Endothelial cell of umbilical vein (primary cell): ENCODE measurements around the gene PPP3CA. TPM values are rescaled to one million over a fixed set of nuclear protein-coding genes. Genes with fewer than 3 reads are reported as not detected.

ENCODE experiments used
- BruUV-seq: library from RNA; stranded (reverse); fragments of 400-500 nt; replicated peaks from 2 replicates; lab custom pipeline; 2021; lab: Mats Ljungman, UMichigan
- CTCF ChIA-PET: fragments of 300-600, 350-600 bp; sonication (Branson Sonifier 250); formaldehyde crosslinking; loops from one replicate; lab custom pipeline; 2021; ENCODE audit warnings: antibody characterized with exemption, inconsistent platforms; lab: Charles Lee
- POLR2A ChIA-PET: fragments of 300-600, 350-600 bp; sonication (Branson Sonifier 250); formaldehyde crosslinking; loops from one replicate; lab custom pipeline; 2021; ENCODE audit warnings: antibody characterized with exemption, inconsistent platforms; lab: Charles Lee
- DNase-seq: peaks from one replicate; pipeline ENCODE4 v3.0.0-alpha.2; 2011; ENCODE audit warnings: low read depth, low spot score
- FAIRE-seq: peaks from 2 replicates; lab custom pipeline; 2011; peaks lifted over from hg19 to GRCh38; lab: Jason Lieb, UNC
- H2AFZ ChIP-seq: 2 replicates; pipeline ENCODE4 v1.6.0; 2012; ENCODE audit warnings: low read depth, low read length, control low read depth, inconsistent platforms
- H3K27ac ChIP-seq: 2 replicates; pipeline ENCODE4 v1.5.1; 2011; ENCODE audit warnings: low read depth, mild to moderate bottlenecking, control low read depth, low read length, moderate library complexity; ENCODE audit not compliant: insufficient read depth
- H3K27me3 ChIP-seq, 2 experiments: 2 replicates each; pipeline versions ENCODE4 v1.6.0 to v1.6.1; 2011; ENCODE audit warnings: low read length in 2 of 2, mixed read lengths in 1 of 2; ENCODE audit not compliant: control insufficient read depth in 2 of 2, insufficient read depth in 2 of 2
- H3K36me3 ChIP-seq, 2 experiments: 2 replicates in 1 of 2; 3 replicates in 1 of 2; pipeline ENCODE4 v1.5.1; 2011; ENCODE audit warnings: low read length in 2 of 2, mild to moderate bottlenecking in 1 of 2, moderate library complexity in 1 of 2; ENCODE audit not compliant: control insufficient read depth in 2 of 2, insufficient read depth in 2 of 2; ENCODE audit errors: extremely low read depth in 1 of 2
- H3K4me1 ChIP-seq: 3 replicates; pipeline ENCODE4 v1.5.1; 2011; ENCODE audit warnings: mild to moderate bottlenecking, low read length; ENCODE audit not compliant: control insufficient read depth, insufficient read depth; ENCODE audit errors: extremely low read depth
- H3K4me2 ChIP-seq: 2 replicates; pipeline ENCODE4 v1.6.1; 2011; ENCODE audit warnings: low read length, control low read depth, mixed read lengths; ENCODE audit not compliant: insufficient read depth
- H3K4me3 ChIP-seq, 3 experiments: fragments of 200-600 bp in 1 of 3; sonication (generic), shearing (Covaris generic) in 1 of 3; replicated peaks in 1 of 3; 2 replicates each; pipeline ENCODE4 v1.5.1; 2011 to 2016; ENCODE audit warnings: control low read depth in 3 of 3, low read length in 3 of 3, mild to moderate bottlenecking in 2 of 3, inconsistent platforms in 1 of 3, low read depth in 1 of 3, moderate library complexity in 1 of 3; ENCODE audit not compliant: insufficient read depth in 1 of 3
- H3K79me2 ChIP-seq: 2 replicates; pipeline ENCODE4 v1.6.0; 2012; ENCODE audit warnings: low read length, inconsistent platforms; ENCODE audit not compliant: control insufficient read depth, insufficient read depth
- H3K9ac ChIP-seq: replicated peaks from 2 replicates; pipeline ENCODE3; 2011; ENCODE audit warnings: low read length, control low read depth; ENCODE audit not compliant: insufficient read depth; ENCODE audit errors: extremely low read depth
- H3K9me1 ChIP-seq: replicated peaks from 3 replicates; pipeline ENCODE4 v1.6.0; 2011; ENCODE audit warnings: mild to moderate bottlenecking, low read length; ENCODE audit not compliant: control insufficient read depth, insufficient read depth; ENCODE audit errors: extremely low read depth
- H3K9me3 ChIP-seq: replicated peaks from 2 replicates; pipeline ENCODE4 v1.5.1; 2012; ENCODE audit warnings: low read length, inconsistent platforms; ENCODE audit not compliant: control insufficient read depth, insufficient read depth
- H4K20me1 ChIP-seq: replicated peaks from 2 replicates; pipeline ENCODE3; 2011; ENCODE audit warnings: mild to moderate bottlenecking, low read length; ENCODE audit not compliant: control insufficient read depth, insufficient read depth; ENCODE audit errors: extremely low read depth
- EZH2 ChIP-seq: IDR thresholded peaks from 2 replicates; pipeline ENCODE4 v1.6.1; 2012; ENCODE audit warnings: borderline replicate concordance, low read depth, mild to moderate bottlenecking, moderate library complexity, low read length, inconsistent platforms; ENCODE audit not compliant: severe bottlenecking
- FOS ChIP-seq: IDR thresholded peaks from 2 replicates; pipeline ENCODE4 v1.6.1; 2011; ENCODE audit warnings: mild to moderate bottlenecking, low read length, moderate library complexity, borderline replicate concordance; ENCODE audit not compliant: insufficient read depth
- GATA2 ChIP-seq: IDR thresholded peaks from 2 replicates; pipeline ENCODE4 v1.7.0; 2011; ENCODE audit warnings: low read depth, mild to moderate bottlenecking, moderate library complexity, mixed read lengths, low read length; ENCODE audit not compliant: insufficient read length, insufficient read depth
- JUN ChIP-seq: IDR thresholded peaks from 2 replicates; pipeline ENCODE4 v1.6.1; 2011; ENCODE audit warnings: borderline replicate concordance, low read depth; ENCODE audit not compliant: insufficient read length, insufficient read depth
- MYC ChIP-seq: IDR thresholded peaks from one replicate; pipeline ENCODE4 v1.6.1; 2011; ENCODE audit warnings: mild to moderate bottlenecking, low read depth, low read length
- POLR2A ChIP-seq: IDR thresholded peaks from 2 replicates; pipeline ENCODE4 v1.6.1; 2012; ENCODE audit warnings: low read depth, mild to moderate bottlenecking, control low read depth, low read length
- POLR2AphosphoS5 ChIP-seq: IDR thresholded peaks from 2 replicates; pipeline ENCODE4 v1.6.1; 2012; ENCODE audit warnings: low read depth, mild to moderate bottlenecking, control low read depth, low read length, moderate library complexity; ENCODE audit not compliant: insufficient read depth
- dilution Hi-C: fragments of 300-500 bp; cut with MboI; formaldehyde crosslinking; loops from one replicate; pipeline ENCODE4 v1.15.0; 2019; ENCODE audit warnings: low sequenced_read_pairs; ENCODE audit not compliant: extremely low pct_ligation_motif_present
- intact Hi-C: fragments of 100-400 bp; cut with micrococcal nuclease; formaldehyde crosslinking; loops from one replicate; pipeline ENCODE4 v1.10.0; 2022
- polyA plus RNA-seq, 4 experiments: library from polyadenylated mRNA; depleted of rRNA in 3 of 4; stranded (reverse) in 3 of 4; unstranded in 1 of 4; fragments of >200 nt; gene quantifications; 2 replicates each; pipeline versions ENCODE4 v1.2.1 to v1.2.3, GENCODE V29; 2011 to 2012; ENCODE audit warnings: missing spikeins in 1 of 4
- total RNA-seq: library from RNA; stranded (reverse); gene quantifications from 2 replicates; pipeline ENCODE4 v1.2.3, GENCODE V29; 2021
- TF ChIP-seq, protein P1 (sequence below), 2 donors: IDR thresholded peaks; 1 replicate in 1 of 2; 2 replicates in 1 of 2; pipeline ENCODE4 v1.5.1; 2011; ENCODE audit warnings: low read length in 2 of 2, mild to moderate bottlenecking in 2 of 2, moderate library complexity in 2 of 2, control low read depth in 1 of 2, inconsistent platforms in 1 of 2, low read depth in 1 of 2; ENCODE audit not compliant: insufficient read depth in 1 of 2; ENCODE audit errors: extremely low read depth in 1 of 2
- TF ChIP-seq, protein P2 (sequence below): IDR thresholded peaks from 2 replicates; pipeline ENCODE4 v1.6.1; 2011; ENCODE audit not compliant: insufficient read depth, insufficient read length

Gene PPP3CA
- total and polyA plus RNA-seq, 2 donors (not counting 3 experiments of a cell fraction or from before 2014, with no cell fraction given), result 7.0 to 43.3 TPM

DNA sequence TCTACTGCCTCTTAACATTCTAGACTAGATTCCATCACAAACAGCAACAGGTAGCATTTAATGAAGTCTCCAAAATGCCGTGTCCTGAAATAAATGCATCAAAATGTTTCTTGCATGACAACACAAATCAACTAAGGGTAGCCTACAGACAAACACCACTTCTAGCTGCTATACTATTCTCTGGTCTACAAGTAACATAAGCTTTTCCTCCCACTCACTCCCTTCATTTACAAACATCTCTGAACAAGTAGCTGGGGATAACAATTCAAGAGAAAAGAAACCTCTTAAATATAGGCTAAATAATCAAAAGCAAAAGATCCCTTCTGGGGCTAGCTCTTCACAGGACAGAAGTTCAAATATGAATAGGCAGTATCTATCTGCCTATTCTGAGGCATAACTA lies 20.8 kb downstream of the PPP3CA start:
- Histone ChIP-seq H3K27me3 (no peaks in the 10 kb centered on the region), H3K36me3 (no peaks in the 10 kb centered on the region), H3K9me3 (no peaks in the 10 kb centered on the region), H3K9me1 (no peaks in the 10 kb centered on the region), H4K20me1 (peaks cover 4% of the 10 kb centered on the region), H3K9ac (no peak overlapping the region), H3K4me2 (no peak overlapping the region), H3K27ac (no peak overlapping the region), H3K4me1 (no peaks in the 10 kb centered on the region), H2AFZ (no peak overlapping the region), H3K79me2 (peaks cover 9% of the 10 kb centered on the region), H3K4me3 (no peak overlapping the region)
- ChIA-PET CTCF (interaction anchor here (1.2 to 2.5 kb wide), 7 partner anchors 8 to 25 kb away, joined by 3 to 7 read pairs (median 4); no protein-coding TSS in a partner anchor), POLR2A (no interaction called here)
- dilution Hi-C loops, result no loop called here
- intact Hi-C loops, result no loop called here
- FAIRE-seq (peak; percentile 28), DNase-seq (no peak)
- TF ChIP-seq EZH2 (no peak), FOS (no peak), MYC (no peak), GATA2 (no peak), JUN (no peak), POLR2A (no peak), POLR2AphosphoS5 (no peak)
- TF ChIP-seq, protein P1, sequence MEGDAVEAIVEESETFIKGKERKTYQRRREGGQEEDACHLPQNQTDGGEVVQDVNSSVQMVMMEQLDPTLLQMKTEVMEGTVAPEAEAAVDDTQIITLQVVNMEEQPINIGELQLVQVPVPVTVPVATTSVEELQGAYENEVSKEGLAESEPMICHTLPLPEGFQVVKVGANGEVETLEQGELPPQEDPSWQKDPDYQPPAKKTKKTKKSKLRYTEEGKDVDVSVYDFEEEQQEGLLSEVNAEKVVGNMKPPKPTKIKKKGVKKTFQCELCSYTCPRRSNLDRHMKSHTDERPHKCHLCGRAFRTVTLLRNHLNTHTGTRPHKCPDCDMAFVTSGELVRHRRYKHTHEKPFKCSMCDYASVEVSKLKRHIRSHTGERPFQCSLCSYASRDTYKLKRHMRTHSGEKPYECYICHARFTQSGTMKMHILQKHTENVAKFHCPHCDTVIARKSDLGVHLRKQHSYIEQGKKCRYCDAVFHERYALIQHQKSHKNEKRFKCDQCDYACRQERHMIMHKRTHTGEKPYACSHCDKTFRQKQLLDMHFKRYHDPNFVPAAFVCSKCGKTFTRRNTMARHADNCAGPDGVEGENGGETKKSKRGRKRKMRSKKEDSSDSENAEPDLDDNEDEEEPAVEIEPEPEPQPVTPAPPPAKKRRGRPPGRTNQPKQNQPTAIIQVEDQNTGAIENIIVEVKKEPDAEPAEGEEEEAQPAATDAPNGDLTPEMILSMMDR (IDR thresholded peaks at IDR 0.05; ENCODE audit: extremely low read depth in 1 of 2, insufficient read depth in 1 of 2, low read depth in 1 of 2, low read length in 2 of 2), result no peak
- TF ChIP-seq, protein P2, sequence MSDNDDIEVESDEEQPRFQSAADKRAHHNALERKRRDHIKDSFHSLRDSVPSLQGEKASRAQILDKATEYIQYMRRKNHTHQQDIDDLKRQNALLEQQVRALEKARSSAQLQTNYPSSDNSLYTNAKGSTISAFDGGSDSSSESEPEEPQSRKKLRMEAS, result no peak
- no TSS peak for BruUV-seq
